MM.1S (cell line): Measurements from ENCODE around the gene KRTAP2-4.

Experiments used
- CTCF ChIP-seq: fragments of 300-600 bp; sonication (generic); IDR thresholded peaks from 2 replicates; pipeline ENCODE4 v1.5.1; 2016; ENCODE audit warnings: antibody characterized with exemption, low read length, mixed read lengths
- EZH2 ChIP-seq: fragments of 300-600 bp; sonication (generic); optimal IDR thresholded peaks from 2 replicates; pipeline ENCODE3; 2017; ENCODE audit warnings: low read depth, mild to moderate bottlenecking, antibody characterized with exemption, low read length, mixed read lengths

DNA sequence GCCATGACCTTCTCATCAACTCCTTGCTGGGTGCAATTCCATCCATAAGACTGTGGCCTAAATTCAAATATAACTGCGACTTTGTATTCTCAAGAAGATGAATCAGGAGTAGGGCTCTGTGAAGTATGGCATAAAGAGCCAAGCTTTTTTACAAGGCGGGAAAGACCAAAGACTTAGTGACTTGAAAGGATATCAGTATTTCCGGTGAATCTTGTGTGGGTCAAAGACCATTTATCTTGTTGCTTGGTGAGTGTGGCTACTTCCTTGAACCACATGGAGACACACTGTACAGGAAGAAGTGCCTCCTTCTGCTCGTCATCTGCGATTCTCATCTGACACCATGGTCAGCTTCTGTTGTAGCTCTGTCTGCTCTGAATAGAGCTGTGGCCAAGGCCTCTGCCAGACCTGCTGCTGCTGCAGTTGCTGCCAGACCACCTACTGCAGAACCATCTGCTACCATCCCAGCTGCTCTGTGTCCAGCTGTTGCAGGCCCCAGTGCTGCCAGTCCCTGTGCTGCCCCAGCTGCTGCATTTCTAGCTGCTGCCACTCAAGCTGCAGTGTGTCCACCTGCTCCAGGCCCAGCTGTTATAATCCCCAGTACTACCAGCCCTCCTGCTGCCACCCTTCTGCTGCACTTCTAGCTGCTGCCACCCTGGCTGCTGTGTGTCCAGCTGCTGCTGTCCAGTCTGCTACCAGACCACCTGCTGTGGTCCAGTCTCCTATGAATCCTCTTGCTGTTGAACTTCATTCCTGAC is 6.1 kb upstream of the KRTAP2-4 start:
- TF ChIP-seq CTCF (no peak), EZH2 (no peak)
